GM19043 (cell line): ENCODE data around the gene MGAT4B.
"Not testable (repeated sequence)": the region's sequence is repeated elsewhere in the genome, so short reads cannot be mapped to it uniquely, and the experiment has no call there.

Experiments
- ATAC-seq: cut with Tn5 transposase; IDR thresholded peaks from one replicate; pipeline ENCODE4 v1.9.1; 2021; ENCODE audit warnings: low read depth; ENCODE audit not compliant: unreplicated experiment

MGAT4B gene

DNA sequence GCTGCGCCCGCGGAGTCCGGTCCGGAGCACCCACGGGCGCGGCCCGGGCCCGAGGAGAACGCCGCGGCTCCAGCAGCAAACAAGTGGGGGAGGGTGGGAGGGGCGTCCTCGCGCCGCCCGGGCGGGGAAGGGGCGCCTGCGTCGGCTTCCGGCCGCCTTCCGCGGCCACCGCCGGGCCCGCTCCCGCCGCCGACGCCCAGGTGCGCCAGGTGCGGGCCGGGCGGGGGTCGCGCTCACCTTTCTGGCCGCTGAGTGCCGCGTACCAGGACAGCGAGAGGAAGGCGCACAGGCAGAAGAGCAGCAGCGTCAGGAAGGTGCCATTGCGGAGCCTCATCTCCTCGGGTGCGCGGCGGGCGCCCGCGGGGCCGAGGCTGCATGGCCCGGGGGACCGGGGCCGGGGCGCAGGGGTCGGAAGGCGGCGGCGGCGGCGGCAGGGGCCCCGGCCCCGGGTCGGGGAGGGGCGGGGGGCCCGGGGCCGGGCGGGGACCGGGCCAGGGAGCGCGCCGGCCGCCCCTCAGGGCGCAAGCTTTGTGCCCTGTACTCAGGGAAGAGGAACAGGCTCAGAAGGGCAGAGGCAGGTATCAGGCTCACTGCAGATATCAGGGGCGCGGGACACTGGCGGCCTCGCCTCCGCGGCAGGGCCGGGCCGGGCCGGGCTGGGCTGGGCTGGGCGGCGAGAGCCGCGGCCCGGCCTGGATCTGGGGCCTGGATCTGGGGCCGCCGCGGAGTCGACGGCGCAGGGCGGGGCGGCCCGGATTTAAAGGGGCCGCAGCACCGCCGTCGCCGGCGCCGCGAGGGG lies at the start of gene MGAT4B:
Gene MGAT4B (minus strand): TSS at position 617 of the 799 bp plus-strand sequence. CDS start 283 bp downstream, at position 334.
- peak; percentile 51 for ATAC-seq

GRCh38 chr5:179854356-179854755 lies 47.7 kb upstream of the MGAT4B start:
- ATAC-seq = no peak

- peak; percentile 90 for ATAC-seq
Measured at GRCh38 chr5:179852993-179853547, 46.4 kb upstream of the MGAT4B start.

DNA sequence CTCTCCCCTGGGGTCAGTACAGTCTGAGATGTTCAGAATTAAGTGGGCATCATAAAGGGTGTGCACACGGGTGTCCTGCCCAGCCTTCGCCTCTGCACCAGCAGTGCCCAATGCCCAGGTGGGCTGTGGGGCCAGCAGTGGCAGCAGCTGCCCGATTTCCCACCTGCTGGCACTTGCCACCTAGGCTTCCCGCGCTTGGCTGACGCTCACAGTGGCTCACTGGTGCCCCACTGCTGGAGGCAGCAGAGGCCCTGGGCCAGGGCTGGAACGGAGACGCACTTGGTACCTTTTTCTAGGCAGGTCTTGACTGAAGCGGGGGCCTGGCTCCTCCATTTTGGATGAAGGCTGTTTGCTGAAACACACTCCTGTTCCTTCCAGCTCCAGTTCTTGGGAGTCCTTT lies 35.0 kb upstream of the MGAT4B start:
- no peak for ATAC-seq

DNA sequence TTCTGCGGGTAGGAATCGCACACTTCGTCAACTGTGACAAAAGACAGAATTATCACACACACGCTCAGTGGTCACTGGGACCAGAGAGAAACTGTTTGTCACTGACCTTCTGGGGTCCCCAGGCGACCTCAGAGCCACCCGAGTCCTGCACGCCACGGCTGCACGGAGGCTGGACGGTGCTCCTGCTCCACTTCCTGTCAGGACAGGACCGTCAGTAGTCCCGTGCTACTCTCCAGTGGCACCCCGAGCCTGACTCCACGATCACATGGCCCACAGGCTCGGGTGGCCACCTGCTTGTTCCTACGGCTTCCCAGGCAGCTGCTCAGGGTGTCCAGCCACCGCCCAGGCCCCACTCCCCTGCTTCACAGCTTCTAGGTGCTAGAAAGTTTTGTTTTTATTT lies 34.1 kb upstream of the MGAT4B start:
- no peak for ATAC-seq

- no peak for ATAC-seq
Measured at GRCh38 chr5:179840321-179840720, 33.7 kb upstream of the MGAT4B start.

DNA sequence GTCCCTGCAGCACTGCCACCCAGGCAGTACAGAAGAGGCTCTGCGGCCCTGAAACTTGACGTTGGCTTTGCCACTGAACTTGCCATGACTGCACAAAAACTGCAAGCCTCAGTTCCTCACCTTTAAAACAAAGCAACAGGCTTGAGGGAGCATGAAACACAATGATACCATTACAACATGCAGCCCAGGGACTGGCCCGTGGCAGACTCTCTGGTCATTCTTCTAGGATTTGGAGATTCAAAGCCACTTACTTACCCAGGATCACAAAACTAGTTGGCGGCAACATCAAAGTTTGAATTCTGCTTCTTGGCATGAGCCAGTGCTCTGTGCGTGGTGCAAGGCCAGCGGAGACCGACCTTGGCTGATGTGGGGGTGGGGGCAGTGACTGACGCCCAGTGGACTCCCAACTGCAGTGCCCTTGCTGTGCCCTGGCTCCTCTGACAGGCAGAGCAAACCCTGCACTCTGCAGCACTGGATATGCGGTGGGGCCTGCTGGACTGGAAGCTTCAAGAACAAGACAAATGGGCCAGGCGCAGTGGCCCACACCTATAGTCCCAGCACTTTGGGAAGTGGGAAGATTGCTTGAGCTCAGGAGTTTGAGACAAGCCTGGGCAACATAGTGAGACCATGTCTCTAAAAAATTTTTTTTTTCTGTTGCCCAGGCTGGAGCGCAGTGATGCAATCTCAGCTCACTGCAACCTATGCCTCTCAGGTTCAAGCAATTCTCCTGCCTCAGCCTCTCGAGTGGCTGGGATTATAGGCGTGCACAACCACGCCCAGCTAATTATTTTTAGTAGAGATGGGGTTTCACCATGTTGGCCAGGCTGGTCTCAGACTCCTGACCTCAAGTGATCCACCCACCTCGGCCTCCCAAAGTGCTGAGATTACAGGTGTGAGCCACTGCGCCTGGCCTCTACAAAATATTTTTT lies 32.9 kb upstream of the MGAT4B start:
- ATAC-seq = no peak

GRCh38 chr5:179837076-179838011 lies 30.7 kb upstream of the MGAT4B start:
- no peak for ATAC-seq

GRCh38 chr5:179836225-179837019 lies 29.8 kb upstream of the MGAT4B start:
- ATAC-seq = peak; percentile 79

DNA sequence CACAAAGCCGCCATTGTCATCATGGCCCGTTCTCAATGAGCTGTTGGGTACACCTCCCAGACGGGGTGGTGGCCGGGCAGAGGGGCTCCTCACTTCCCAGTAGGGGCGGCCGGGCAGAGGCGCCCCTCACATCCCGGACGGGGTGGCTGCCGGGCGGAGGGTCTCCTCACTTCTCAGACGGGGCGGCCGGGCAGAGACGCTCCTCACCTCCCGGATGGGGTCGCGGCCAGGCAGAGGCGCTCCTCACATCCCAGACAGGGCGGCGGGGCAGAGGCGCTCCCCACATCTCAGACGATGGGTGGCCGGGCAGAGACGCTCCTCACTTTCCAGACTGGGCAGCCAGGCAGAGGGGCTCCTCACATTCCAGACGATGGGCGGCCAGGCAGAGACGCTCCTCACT lies 28.2 kb upstream of the MGAT4B start:
- not testable (repeated sequence) for ATAC-seq

- ATAC-seq = no peak
Measured at GRCh38 chr5:179834120-179834519, 27.5 kb upstream of the MGAT4B start.

GRCh38 chr5:179833709-179834070 lies 27.0 kb upstream of the MGAT4B start:
- no peak for ATAC-seq

GRCh38 chr5:179833056-179833708 lies 26.5 kb upstream of the MGAT4B start:
- no peak for ATAC-seq

DNA sequence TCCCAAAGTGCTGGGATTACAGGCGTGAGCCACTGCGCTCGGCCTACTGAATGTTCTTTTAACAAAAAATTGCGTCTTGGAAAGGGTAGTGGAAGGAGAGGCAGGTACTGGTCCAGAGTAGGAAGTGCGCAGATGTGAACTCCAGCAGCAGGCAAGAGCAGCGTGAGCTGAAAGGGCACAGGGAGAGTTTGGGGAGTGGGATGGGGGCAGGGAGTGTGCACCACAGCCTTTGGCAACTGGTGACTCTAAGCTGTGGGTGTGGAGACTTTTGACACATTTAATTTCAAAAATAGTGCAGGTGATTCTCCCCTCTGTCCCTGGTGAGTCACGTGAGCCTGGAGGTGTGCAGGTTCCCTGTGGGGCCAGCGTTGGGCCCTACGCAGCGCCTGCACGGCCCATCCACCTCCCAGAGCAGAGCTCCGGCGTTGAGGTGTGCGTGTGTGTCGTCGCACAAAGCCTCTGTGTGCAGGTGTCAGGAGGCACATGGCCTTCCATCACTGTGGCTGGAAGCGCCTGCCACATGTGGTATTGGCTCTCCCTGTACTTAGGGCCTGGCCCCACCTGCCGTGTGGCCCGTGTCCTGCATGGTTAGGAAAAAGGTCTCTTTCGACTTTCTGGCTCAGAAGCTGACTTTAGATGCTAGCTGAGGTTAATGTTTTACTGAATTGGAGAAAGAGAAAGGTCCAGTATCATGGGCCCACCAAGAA lies 25.5 kb upstream of the MGAT4B start:
- ATAC-seq = no peak

- no peak for ATAC-seq
Measured at GRCh38 chr5:179830818-179831468, 24.3 kb upstream of the MGAT4B start.

DNA sequence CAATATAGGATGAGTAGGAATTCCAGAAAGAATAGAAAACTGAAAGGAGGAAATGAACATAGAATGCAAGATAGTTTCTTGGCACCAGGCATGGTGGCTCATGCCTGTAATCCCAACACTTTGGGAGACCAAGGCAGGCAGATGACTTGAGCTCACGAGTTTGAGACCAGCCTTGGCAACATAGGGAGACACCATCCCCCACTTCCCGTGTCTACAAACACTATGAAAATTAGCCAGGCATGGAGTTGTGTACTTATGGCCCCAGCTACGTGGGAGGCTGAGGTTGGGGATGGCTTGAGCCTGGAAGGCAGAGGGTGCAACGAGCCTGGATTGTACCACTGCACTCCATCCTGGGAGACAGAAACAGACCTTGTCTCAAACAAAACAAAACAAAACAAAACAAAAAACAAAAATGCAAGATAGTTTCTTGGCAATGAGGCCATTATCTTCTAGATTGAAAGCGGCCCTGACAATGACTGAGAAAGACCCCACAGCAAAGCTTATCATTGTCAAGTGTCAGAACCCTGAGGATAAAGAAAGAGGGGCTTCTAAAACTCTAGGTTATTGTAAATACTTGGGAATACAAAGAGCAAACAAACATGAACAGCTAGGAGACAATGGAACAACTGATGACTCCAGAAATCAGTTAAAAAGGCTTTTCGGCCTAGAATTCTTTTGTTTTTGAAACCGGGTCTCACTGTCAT lies 23.2 kb upstream of the MGAT4B start:
- no peak for ATAC-seq

DNA sequence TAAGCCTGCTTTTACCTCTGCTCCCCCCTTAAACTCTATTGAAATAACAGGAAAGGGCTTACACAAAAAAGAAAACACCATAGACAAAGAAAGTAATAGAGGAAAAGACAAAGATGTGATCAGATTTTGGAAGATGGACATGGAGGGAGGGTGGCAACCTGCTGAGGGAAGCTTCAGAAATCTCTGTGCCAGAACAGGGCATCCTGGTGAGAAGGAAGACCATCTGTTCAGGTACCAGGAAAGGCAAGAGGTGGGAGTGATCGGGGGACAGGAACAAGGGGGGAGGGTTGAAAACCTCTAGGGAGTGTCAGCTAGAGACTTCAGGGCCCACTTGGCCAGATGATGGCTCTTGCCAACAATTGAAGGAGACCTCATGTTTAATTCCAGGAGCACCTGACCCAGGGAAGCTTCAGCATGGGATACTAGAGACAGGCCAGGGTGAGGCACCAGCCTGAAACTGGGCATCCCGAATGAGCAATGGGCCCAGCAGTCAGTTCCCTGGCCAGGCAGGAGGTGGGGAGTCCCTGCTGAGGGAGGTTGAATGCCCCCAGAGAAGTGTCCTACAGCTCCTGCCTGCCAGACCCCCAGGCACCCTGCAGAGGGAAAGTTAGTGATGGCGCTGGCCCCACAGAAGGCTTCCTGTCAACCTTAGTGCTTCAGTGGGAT lies 22.2 kb upstream of the MGAT4B start:
- ATAC-seq = no peak
